Left lobe of liver (tissue), 2 donors: ENCODE results near the gene SIRT2. TPM values are rescaled to one million over a fixed set of nuclear protein-coding genes. Genes with fewer than 3 reads are reported as not detected.
"Not testable (repeated sequence)": the region's sequence is repeated elsewhere in the genome, so short reads cannot be mapped to it uniquely, and the experiment has no call there.

Experiments used
- ATAC-seq: fragments of 200-7000 bp; cut with Tn5 transposase; one replicate; pipeline ENCODE4 v1.9.1; 2020; ENCODE audit warnings: mild to moderate bottlenecking, moderate library complexity
- DNase-seq: peaks from one replicate; pipeline ENCODE4 v3.0.0-alpha.2; 2020; ENCODE audit warnings: low spot score
- total RNA-seq: library from RNA; stranded (reverse); gene quantifications from one replicate; pipeline ENCODE4 v1.2.1, GENCODE V29; 2021
- donor health status: DM: no; HTN: no; CAD: no; lungs with moderate emphysema.
- donor health status: DM: no; HTN: yes; CAD: no.

Gene SIRT2
- total RNA-seq, 1 donor from 2014 or later: 31.2 TPM

- DNase-seq (peak; percentile 94), ATAC-seq (peak; percentile 98)
Measured at GRCh38 chr19:38869836-38870607, 29.4 kb downstream of the SIRT2 start.

GRCh38 chr19:38869160-38869835 lies 30.1 kb downstream of the SIRT2 start:
- DNase-seq: no peak
- peak; percentile 7 for ATAC-seq

- no peak for DNase-seq
- ATAC-seq: no peak
Measured at GRCh38 chr19:38868551-38868950, 30.9 kb downstream of the SIRT2 start.

- DNase-seq: no peak
- ATAC-seq: no peak
Measured at GRCh38 chr19:38867171-38867780, 32.1 kb downstream of the SIRT2 start.

GRCh38 chr19:38862321-38863059 lies 36.9 kb downstream of the SIRT2 start:
- ATAC-seq (peak; percentile 52), DNase-seq (no peak)

- no peak for DNase-seq
- no peak for ATAC-seq
Measured at GRCh38 chr19:38861368-38861767, 38.0 kb downstream of the SIRT2 start.

GRCh38 chr19:38859631-38860204 lies 39.7 kb downstream of the SIRT2 start:
- not testable (repeated sequence) for DNase-seq, ATAC-seq

GRCh38 chr19:38856813-38857212 lies 42.6 kb downstream of the SIRT2 start:
- DNase-seq: no peak
- no peak for ATAC-seq

GRCh38 chr19:38855751-38856150 lies 43.7 kb downstream of the SIRT2 start:
- DNase-seq, ATAC-seq: not testable (repeated sequence)

- ATAC-seq: not testable (repeated sequence)
Measured at GRCh38 chr19:38854961-38855360, 44.5 kb downstream of the SIRT2 start.

GRCh38 chr19:38853214-38853613 lies 46.2 kb downstream of the SIRT2 start:
- ATAC-seq (no peak), DNase-seq (no peak)

More at GRCh38 chr19:38854961-38855360, 44.5 kb downstream of the SIRT2 start:
- DNase-seq: not testable (repeated sequence)

- DNase-seq: peak; percentile 79
Measured at GRCh38 chr19:38852231-38853044, 47.0 kb downstream of the SIRT2 start.

GRCh38 chr19:38851622-38852230 lies 47.7 kb downstream of the SIRT2 start:
- ATAC-seq (peak; percentile 59), DNase-seq (peak; percentile 96)

More at GRCh38 chr19:38852231-38853044, 47.0 kb downstream of the SIRT2 start:
- no peak for ATAC-seq

GRCh38 chr19:38850976-38851621 lies 48.3 kb downstream of the SIRT2 start:
- DNase-seq (peak; percentile 65), ATAC-seq (no peak)

GRCh38 chr19:38850436-38850975 lies 48.9 kb downstream of the SIRT2 start:
- ATAC-seq: peak; percentile 72
- peak; percentile 100 for DNase-seq

GRCh38 chr19:38849860-38850435 lies 49.5 kb downstream of the SIRT2 start, which contains the start of gene HNRNPL:
Gene HNRNPL (minus strand): TSS chr19:38849986. CDS start chr19:38849966, 20 bp downstream.
- ATAC-seq (peak; percentile 76), DNase-seq (peak; percentile 99)

GRCh38 chr19:38849147-38849859 lies 50.1 kb downstream of the SIRT2 start:
- ATAC-seq (peak; percentile 54), DNase-seq (peak; percentile 96)
